Ishikawa (cell line): Measurements from ENCODE around the gene BSG.

ENCODE experiments used
- CEBPB ChIP-seq: IDR thresholded peaks from 2 replicates; pipeline ENCODE4 v1.6.1; 2012
- CREB1 ChIP-seq: IDR thresholded peaks from 2 replicates; pipeline ENCODE4 v1.6.1; 2012; ENCODE audit warnings: low read depth
- EP300 ChIP-seq: IDR thresholded peaks from 2 replicates; pipeline ENCODE4 v1.6.1; 2012; ENCODE audit warnings: borderline replicate concordance
- NFIC ChIP-seq: IDR thresholded peaks from 2 replicates; pipeline ENCODE4 v1.6.1; 2012
- RAD21 ChIP-seq: IDR thresholded peaks from 2 replicates; pipeline ENCODE4 v1.6.1; 2012; ENCODE audit warnings: low read depth
- TAF1 ChIP-seq: IDR thresholded peaks from 2 replicates; pipeline ENCODE4 v1.6.1; 2012; ENCODE audit warnings: low read depth, mild to moderate bottlenecking
- TCF12 ChIP-seq: IDR thresholded peaks from 2 replicates; pipeline ENCODE4 v1.6.1; 2012; ENCODE audit warnings: low read depth
- YY1 ChIP-seq: IDR thresholded peaks from 2 replicates; pipeline ENCODE4 v1.6.1; 2012; ENCODE audit warnings: low read depth
- TF ChIP-seq, protein P1 (sequence below): IDR thresholded peaks from 2 replicates; pipeline ENCODE4 v1.6.1; 2012
- TF ChIP-seq, protein P2 (sequence below): IDR thresholded peaks from 2 replicates; pipeline ENCODE4 v1.6.1; 2012; ENCODE audit warnings: low read depth, mild to moderate bottlenecking

DNA sequence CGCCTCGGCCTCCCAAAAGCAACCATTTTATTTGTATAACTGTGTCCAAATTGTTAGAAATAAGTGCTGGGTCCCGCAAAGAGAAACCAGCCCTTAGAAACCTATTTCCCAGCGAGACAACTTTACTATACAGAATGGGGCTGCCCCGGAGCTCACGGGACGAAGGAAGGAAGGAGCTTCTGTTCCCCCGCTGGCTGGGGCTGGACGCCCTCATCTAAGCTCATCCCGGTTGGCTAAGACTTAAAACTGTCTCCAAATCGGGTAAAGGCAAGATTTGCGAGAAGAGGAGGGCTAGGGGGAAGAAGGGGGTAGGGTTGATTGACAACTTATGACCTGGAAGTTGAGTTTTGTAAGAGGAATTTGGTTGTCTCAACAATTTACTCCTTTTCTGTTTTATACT lies 12.3 kb upstream of the BSG start:
- no peak for TF ChIP-seq NFIC
- TF ChIP-seq YY1 = no peak
- TF ChIP-seq TAF1 = no peak
- TF ChIP-seq, protein P1, sequence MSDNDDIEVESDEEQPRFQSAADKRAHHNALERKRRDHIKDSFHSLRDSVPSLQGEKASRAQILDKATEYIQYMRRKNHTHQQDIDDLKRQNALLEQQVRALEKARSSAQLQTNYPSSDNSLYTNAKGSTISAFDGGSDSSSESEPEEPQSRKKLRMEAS = no peak
- TF ChIP-seq CREB1 = no peak
- TF ChIP-seq EP300 = no peak
- no peak for TF ChIP-seq CEBPB
- no peak for TF ChIP-seq RAD21
- TF ChIP-seq, protein P2, sequence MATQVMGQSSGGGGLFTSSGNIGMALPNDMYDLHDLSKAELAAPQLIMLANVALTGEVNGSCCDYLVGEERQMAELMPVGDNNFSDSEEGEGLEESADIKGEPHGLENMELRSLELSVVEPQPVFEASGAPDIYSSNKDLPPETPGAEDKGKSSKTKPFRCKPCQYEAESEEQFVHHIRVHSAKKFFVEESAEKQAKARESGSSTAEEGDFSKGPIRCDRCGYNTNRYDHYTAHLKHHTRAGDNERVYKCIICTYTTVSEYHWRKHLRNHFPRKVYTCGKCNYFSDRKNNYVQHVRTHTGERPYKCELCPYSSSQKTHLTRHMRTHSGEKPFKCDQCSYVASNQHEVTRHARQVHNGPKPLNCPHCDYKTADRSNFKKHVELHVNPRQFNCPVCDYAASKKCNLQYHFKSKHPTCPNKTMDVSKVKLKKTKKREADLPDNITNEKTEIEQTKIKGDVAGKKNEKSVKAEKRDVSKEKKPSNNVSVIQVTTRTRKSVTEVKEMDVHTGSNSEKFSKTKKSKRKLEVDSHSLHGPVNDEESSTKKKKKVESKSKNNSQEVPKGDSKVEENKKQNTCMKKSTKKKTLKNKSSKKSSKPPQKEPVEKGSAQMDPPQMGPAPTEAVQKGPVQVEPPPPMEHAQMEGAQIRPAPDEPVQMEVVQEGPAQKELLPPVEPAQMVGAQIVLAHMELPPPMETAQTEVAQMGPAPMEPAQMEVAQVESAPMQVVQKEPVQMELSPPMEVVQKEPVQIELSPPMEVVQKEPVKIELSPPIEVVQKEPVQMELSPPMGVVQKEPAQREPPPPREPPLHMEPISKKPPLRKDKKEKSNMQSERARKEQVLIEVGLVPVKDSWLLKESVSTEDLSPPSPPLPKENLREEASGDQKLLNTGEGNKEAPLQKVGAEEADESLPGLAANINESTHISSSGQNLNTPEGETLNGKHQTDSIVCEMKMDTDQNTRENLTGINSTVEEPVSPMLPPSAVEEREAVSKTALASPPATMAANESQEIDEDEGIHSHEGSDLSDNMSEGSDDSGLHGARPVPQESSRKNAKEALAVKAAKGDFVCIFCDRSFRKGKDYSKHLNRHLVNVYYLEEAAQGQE = no peak
- TF ChIP-seq TCF12 = no peak
